IPS-18a (cell line): ENCODE results near the gene EHBP1L1.
A peak's percentile ranks its signal among the peaks of the same experiment; 100 is the strongest.

Source experiments
- H3K27ac ChIP-seq: one replicate; pipeline ENCODE4 v1.5.1; 2013; ENCODE audit warnings: low read length
- H3K27me3 ChIP-seq: one replicate; pipeline ENCODE4 v1.6.1; 2013; ENCODE audit warnings: mild to moderate bottlenecking, low read length; ENCODE audit not compliant: control insufficient read depth, insufficient read depth
- H3K36me3 ChIP-seq: one replicate; pipeline ENCODE4 v1.6.1; 2013; ENCODE audit warnings: low read depth, low read length; ENCODE audit not compliant: control insufficient read depth
- H3K4me1 ChIP-seq: one replicate; pipeline ENCODE4 v1.6.1; 2013; ENCODE audit warnings: low read depth, low read length; ENCODE audit not compliant: control insufficient read depth
- H3K4me3 ChIP-seq: one replicate; pipeline ENCODE4 v1.5.1; 2013; ENCODE audit warnings: low read length
- H3K9ac ChIP-seq: one replicate; pipeline ENCODE4 v1.6.1; 2013; ENCODE audit warnings: mild to moderate bottlenecking, low read length, moderate library complexity
- H3K9me3 ChIP-seq: one replicate; pipeline ENCODE4 v1.6.1; 2013; ENCODE audit warnings: low read depth, low read length; ENCODE audit not compliant: control insufficient read depth

The EHBP1L1 gene

DNA sequence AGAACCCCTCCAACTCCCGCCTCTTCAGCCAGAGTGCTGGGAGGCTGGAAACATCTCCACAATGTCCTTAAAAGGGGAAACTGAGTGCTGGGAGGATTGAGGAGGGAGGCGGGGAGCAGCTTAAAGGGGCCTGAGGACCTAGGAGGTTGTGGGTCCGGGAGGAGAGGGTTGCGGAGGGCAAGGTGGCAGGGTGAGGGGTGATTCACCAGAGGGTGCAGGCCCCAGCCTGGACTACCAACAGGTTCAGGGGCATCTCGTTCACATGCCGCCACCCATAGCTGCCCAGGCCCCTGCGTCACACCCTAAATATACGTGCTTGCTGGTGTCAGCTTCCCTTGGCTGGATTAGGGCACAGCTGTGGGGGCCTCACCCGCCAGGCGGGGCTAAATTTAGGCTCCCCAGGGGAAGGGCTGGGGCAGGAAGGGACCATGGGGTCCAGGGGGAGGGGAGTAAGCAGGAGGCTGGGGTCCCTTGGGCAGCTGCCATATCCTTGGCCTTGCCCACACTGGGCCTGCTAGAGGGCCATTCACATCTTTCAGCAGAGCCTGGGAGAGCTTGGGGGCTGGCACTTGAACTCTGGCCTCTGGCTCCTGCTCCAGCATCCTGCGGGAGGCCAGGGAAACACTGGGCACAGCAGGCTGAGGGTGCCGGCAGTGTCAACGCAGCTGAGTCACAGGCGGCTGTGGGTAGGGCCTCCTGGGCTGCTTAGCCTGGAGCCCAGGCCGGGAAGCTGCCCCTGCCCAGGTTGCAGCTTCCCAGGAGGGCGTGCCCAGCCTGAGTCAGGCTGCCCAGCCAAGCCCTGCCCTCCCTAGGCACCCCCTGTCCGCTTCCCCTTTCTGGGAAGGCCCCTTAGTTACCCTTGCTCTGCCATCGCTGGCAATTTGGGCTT is 1.3 kb downstream of the EHBP1L1 start:
- Histone ChIP-seq H3K9ac (no peak overlapping the region), H3K27me3 (peaks cover 36% of the 10 kb centered on the region), H3K36me3 (no peaks in the 10 kb centered on the region), H3K4me1 (peaks cover 7% of the 10 kb centered on the region), H3K27ac (no peak overlapping the region), H3K4me3 (peak overlapping the region; percentile 14), H3K9me3 (no peaks in the 10 kb centered on the region)

DNA sequence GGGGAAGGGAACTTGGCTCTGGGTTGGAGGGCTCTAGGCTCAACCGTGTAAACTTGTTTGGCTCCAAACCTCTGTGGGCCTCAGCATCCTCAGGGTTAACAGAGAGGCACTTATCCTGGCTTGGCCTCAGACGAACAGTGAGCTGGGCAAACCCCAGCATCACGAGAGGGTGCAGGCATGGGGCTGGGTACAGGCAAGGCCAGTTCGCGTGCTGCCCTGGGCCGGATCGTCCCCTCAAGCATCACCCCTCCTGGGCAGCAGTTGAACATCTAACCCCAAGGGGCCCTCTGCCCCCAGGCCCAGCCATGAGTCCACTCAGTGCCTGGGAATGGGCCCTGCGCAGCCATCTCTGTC is 1.9 kb downstream of the EHBP1L1 start:
- no peak overlapping the region for H3K27ac ChIP-seq
- H3K36me3 ChIP-seq: no peaks in the 10 kb centered on the region
- no peaks in the 10 kb centered on the region for H3K9me3 ChIP-seq
- H3K27me3 ChIP-seq: peaks cover 36% of the 10 kb centered on the region
- peaks cover 6% of the 10 kb centered on the region for H3K4me1 ChIP-seq
- no peak overlapping the region for H3K4me3 ChIP-seq
- no peak overlapping the region for H3K9ac ChIP-seq

DNA sequence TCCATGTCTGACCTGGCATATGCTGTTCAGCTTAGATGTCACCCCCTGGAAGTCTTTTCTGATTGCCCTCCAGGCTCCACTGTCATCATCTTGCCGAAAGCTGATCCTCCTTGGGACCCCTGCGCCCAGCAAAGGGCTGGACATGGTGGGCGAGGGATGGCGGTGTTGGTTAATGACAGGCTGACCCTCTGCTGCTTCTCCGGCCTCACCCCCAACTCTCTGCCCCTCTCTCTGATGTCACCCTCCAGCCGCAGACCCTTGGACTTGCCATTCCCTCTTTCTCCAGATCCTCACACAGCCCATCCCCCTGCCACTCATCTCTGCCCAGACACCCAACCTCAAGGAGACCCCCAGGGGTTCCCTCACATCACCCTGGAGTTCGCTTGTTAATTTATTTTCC is 2.3 kb downstream of the EHBP1L1 start:
- Histone ChIP-seq H3K36me3 (no peaks in the 10 kb centered on the region), H3K27ac (no peak overlapping the region), H3K27me3 (peaks cover 32% of the 10 kb centered on the region), H3K9ac (no peak overlapping the region), H3K4me1 (peaks cover 6% of the 10 kb centered on the region), H3K4me3 (no peak overlapping the region), H3K9me3 (no peaks in the 10 kb centered on the region)

DNA sequence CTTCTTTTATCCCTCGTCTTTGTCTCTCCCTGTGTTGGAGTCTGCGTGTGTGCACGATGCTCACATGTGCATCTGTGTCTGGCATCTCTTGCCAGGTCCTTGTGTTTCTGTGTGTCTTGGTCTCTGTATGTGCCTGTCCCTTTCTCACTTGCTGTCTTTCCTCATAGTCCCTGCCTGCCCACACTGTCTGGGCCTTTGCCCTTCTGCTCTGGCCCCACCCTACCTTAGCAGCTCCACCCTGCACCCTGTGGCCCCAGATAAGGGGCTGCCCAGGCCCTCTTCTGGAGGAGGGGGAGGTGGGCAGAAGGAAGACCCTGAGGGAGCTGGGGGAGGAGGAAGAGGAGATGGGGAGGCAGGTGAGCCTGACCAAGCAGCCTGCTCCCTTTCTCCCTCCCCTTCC is 2.8 kb downstream of the EHBP1L1 start:
- Histone ChIP-seq H3K9ac (no peak overlapping the region), H3K27me3 (peaks cover 27% of the 10 kb centered on the region), H3K4me1 (peaks cover 6% of the 10 kb centered on the region), H3K4me3 (no peak overlapping the region), H3K27ac (no peak overlapping the region), H3K9me3 (no peaks in the 10 kb centered on the region), H3K36me3 (no peaks in the 10 kb centered on the region)

DNA sequence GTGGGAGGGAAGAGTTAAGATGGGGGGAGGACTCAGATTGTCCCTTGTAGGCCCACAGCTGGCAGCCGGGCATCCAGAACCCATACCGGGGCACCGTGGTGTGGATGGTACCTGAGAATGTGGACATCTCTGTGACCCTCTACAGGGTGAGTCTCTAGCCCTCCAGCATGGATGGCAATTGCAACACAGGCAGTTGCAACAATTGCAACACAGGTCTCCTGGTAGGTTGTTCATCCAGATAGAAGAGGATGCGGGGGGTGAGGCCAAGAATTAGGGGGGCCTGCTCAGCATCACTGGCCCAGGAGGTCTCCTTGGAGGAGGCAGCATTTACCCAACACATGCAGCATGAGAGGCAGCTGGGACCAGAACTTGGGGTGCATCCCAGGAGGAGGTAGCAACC is 3.4 kb downstream of the EHBP1L1 start:
- Histone ChIP-seq H3K27me3 (peaks cover 27% of the 10 kb centered on the region), H3K36me3 (no peaks in the 10 kb centered on the region), H3K27ac (no peak overlapping the region), H3K9ac (no peak overlapping the region), H3K9me3 (no peaks in the 10 kb centered on the region), H3K4me1 (peaks cover 6% of the 10 kb centered on the region), H3K4me3 (no peak overlapping the region)

- H3K27ac ChIP-seq: no peak overlapping the region
- H3K4me1 ChIP-seq: peaks cover under 1% of the 10 kb centered on the region
- H3K27me3 ChIP-seq: peaks cover 20% of the 10 kb centered on the region
- no peaks in the 10 kb centered on the region for H3K9me3 ChIP-seq
- H3K36me3 ChIP-seq: no peaks in the 10 kb centered on the region
- no peak overlapping the region for H3K4me3 ChIP-seq
- H3K9ac ChIP-seq: no peak overlapping the region
Measured at GRCh38 chr11:65580031-65580692, 4.3 kb downstream of the EHBP1L1 start.

GRCh38 chr11:65580756-65581155 is 4.9 kb downstream of the EHBP1L1 start:
- H3K36me3 ChIP-seq: no peaks in the 10 kb centered on the region
- H3K4me3 ChIP-seq: no peak overlapping the region
- H3K27me3 ChIP-seq: peaks cover 14% of the 10 kb centered on the region
- no peaks in the 10 kb centered on the region for H3K9me3 ChIP-seq
- no peaks in the 10 kb centered on the region for H3K4me1 ChIP-seq
- H3K27ac ChIP-seq: no peak overlapping the region
- H3K9ac ChIP-seq: no peak overlapping the region

- H3K9ac ChIP-seq: no peak overlapping the region
- H3K4me1 ChIP-seq: peaks cover 4% of the 10 kb centered on the region
- no peaks in the 10 kb centered on the region for H3K9me3 ChIP-seq
- H3K36me3 ChIP-seq: no peaks in the 10 kb centered on the region
- no peak overlapping the region for H3K27ac ChIP-seq
- H3K4me3 ChIP-seq: no peak overlapping the region
- peaks cover 4% of the 10 kb centered on the region for H3K27me3 ChIP-seq
Measured at GRCh38 chr11:65581928-65582327, 6.1 kb downstream of the EHBP1L1 start.

DNA sequence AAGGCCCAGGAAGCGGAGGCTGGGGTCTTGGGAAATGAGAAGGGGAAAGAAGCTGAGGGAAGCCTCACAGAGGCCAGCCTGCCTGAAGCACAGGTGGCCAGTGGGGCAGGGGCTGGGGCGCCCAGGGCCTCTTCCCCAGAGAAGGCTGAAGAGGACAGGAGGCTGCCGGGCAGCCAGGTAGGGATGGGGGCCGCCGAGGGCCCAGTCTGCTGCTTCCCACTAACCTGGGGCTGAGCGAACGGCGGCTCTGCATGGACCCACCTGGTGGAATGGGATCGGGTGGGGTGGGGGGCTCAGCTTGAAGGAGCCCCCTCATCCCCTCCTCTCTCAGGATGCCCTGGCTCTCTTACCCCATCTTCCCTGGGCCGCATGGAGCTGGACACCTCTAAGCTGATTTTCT is 7.7 kb downstream of the EHBP1L1 start:
- Histone ChIP-seq H3K9me3 (no peaks in the 10 kb centered on the region), H3K27me3 (no peaks in the 10 kb centered on the region), H3K36me3 (no peaks in the 10 kb centered on the region), H3K4me3 (no peak overlapping the region), H3K27ac (no peak overlapping the region), H3K9ac (no peak overlapping the region), H3K4me1 (peaks cover 4% of the 10 kb centered on the region)

DNA sequence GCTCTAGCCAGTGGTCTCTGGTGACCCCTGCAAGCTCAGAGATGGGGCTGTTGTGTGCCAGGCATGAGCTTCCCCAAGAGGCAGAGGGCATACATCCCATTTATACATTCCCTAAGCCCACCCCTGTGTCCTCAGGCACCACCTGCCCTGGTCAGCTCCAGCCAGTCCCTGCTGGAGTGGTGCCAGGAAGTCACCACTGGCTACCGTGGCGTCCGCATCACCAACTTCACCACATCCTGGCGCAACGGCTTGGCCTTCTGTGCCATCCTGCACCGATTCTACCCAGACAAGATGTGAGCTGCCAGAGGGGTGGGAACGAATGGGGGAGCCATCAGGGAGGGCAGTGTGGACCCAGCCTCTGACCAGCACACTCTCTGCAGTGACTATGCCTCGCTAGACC is 8.3 kb downstream of the EHBP1L1 start:
- Histone ChIP-seq H3K27ac (no peak overlapping the region), H3K4me1 (peaks cover 4% of the 10 kb centered on the region), H3K9ac (no peak overlapping the region), H3K4me3 (no peak overlapping the region), H3K9me3 (no peaks in the 10 kb centered on the region), H3K27me3 (no peaks in the 10 kb centered on the region), H3K36me3 (no peaks in the 10 kb centered on the region)

- Histone ChIP-seq H3K4me1 (peaks cover 4% of the 10 kb centered on the region), H3K36me3 (no peaks in the 10 kb centered on the region), H3K4me3 (no peak overlapping the region), H3K9me3 (no peaks in the 10 kb centered on the region), H3K9ac (no peak overlapping the region), H3K27me3 (no peaks in the 10 kb centered on the region), H3K27ac (no peak overlapping the region)
Measured at GRCh38 chr11:65584723-65585171, 8.9 kb downstream of the EHBP1L1 start.
